Uterus (tissue), 4 donors: ENCODE measurements around the gene BDKRB2. TPM values are rescaled to one million over a fixed set of nuclear protein-coding genes. Genes with fewer than 3 reads are reported as not detected.

Experiments used
- DNase-seq, 2 donors: peaks; one replicate each; pipeline ENCODE4 v3.0.0-alpha.2; 2019 to 2020
- H3K27ac ChIP-seq, 2 donors: fragments of 200-600 bp; sonication (generic); 1 replicate in 1 of 2; 2 replicates in 1 of 2; pipeline ENCODE4 v1.5.1; 2016 to 2018
- H3K27me3 ChIP-seq, 2 donors: fragments of 200-600 bp; sonication (generic); one replicate each; pipeline ENCODE4 v1.5.1; 2018 to 2019; ENCODE audit warnings: control low read depth in 1 of 2
- H3K36me3 ChIP-seq, 2 donors: fragments of 200-600 bp; sonication (generic); one replicate each; pipeline ENCODE4 v1.5.1; 2019; ENCODE audit warnings: control low read depth in 1 of 2
- H3K4me1 ChIP-seq, 2 donors: fragments of 200-600 bp; sonication (generic); one replicate each; pipeline ENCODE4 v1.5.1; 2018 to 2019; ENCODE audit warnings: control low read depth in 1 of 2
- H3K4me3 ChIP-seq, 2 donors: fragments of 200-600 bp; sonication (generic); 1 replicate in 1 of 2; 2 replicates in 1 of 2; pipeline ENCODE4 v1.5.1; 2018 to 2019; ENCODE audit warnings: mild to moderate bottlenecking in 1 of 2
- H3K9me3 ChIP-seq, 2 donors: fragments of 200-600 bp; sonication (generic); one replicate each; pipeline ENCODE4 v1.5.1; 2019; ENCODE audit warnings: control low read depth in 1 of 2
- CTCF ChIP-seq, 4 experiments: fragments of 200-600 bp in 2 of 4; fragments of 450-650 bp in 2 of 4; sonication (generic) in 2 of 4; IDR thresholded peaks; one replicate each; pipeline ENCODE4 v1.5.1; 2016 to 2019; ENCODE audit warnings: antibody characterized with exemption in 4 of 4, mild to moderate bottlenecking in 2 of 4, moderate library complexity in 1 of 4
- POLR2A ChIP-seq, 2 donors: fragments of 450-650 bp; IDR thresholded peaks; one replicate each; pipeline ENCODE4 v1.6.1; 2016; ENCODE audit warnings: antibody characterized with exemption in 2 of 2, mild to moderate bottlenecking in 1 of 2, moderate library complexity in 1 of 2
- intact Hi-C: fragments of 100-400 bp; cut with DNase I; formaldehyde crosslinking; loops from one replicate; pipeline ENCODE4 v1.15.1; 2023; ENCODE audit warnings: low total_unique reads
- total RNA-seq, 4 donors: library from RNA; depleted of rRNA in 3 of 4; stranded (reverse); fragments of >200 nt in 3 of 4; gene quantifications; one replicate each; pipeline versions ENCODE4 v1.1.0 to v1.2.4, GENCODE V29; 2014 to 2023
- donor health status: DM: yes; HTN: yes; CAD: no.

The BDKRB2 gene
- total RNA-seq, 4 donors from 2014 or later, result 4.4 to 34.6 (median 11.1) TPM

- intact Hi-C loops, result no loop called here
- Histone ChIP-seq H3K4me3 (no peak overlapping the region), H3K4me1 (no peaks in the 10 kb centered on the region), H3K36me3 (no peaks in the 10 kb centered on the region), H3K27me3 (no peaks in the 10 kb centered on the region), H3K27ac (no peak overlapping the region), H3K9me3 (no peaks in the 10 kb centered on the region)
- no peak for DNase-seq
- TF ChIP-seq POLR2A (IDR thresholded peaks at IDR 0.05) (no peak), CTCF (IDR thresholded peaks at IDR 0.05) (no peak)
Measured at GRCh38 chr14:96164861-96165490, 39.7 kb upstream of the BDKRB2 start.

GRCh38 chr14:96165493-96166436, 38.9 kb upstream of the BDKRB2 start:
- Histone ChIP-seq H3K27me3 (no peaks in the 10 kb centered on the region), H3K36me3 (no peaks in the 10 kb centered on the region), H3K4me3 (no peak overlapping the region), H3K27ac (no peak overlapping the region), H3K9me3 (no peaks in the 10 kb centered on the region), H3K4me1 (no peaks in the 10 kb centered on the region)
- intact Hi-C loops, result no loop called here
- DNase-seq, result no peak
- TF ChIP-seq CTCF (IDR thresholded peaks at IDR 0.05) (no peak), POLR2A (IDR thresholded peaks at IDR 0.05) (no peak)

GRCh38 chr14:96166461-96167223, 38.0 kb upstream of the BDKRB2 start:
- Histone ChIP-seq H3K27me3 (no peaks in the 10 kb centered on the region), H3K4me3 (no peak overlapping the region), H3K4me1 (no peaks in the 10 kb centered on the region), H3K27ac (no peak overlapping the region), H3K9me3 (no peaks in the 10 kb centered on the region), H3K36me3 (no peaks in the 10 kb centered on the region)
- DNase-seq, result no peak
- intact Hi-C loops, result no loop called here
- TF ChIP-seq POLR2A (IDR thresholded peaks at IDR 0.05), result no peak
- no peak for TF ChIP-seq CTCF (IDR thresholded peaks at IDR 0.05)

- Histone ChIP-seq H3K4me1 (no peaks in the 10 kb centered on the region), H3K27me3 (no peaks in the 10 kb centered on the region), H3K9me3 (no peaks in the 10 kb centered on the region), H3K27ac (no peak overlapping the region), H3K36me3 (no peaks in the 10 kb centered on the region), H3K4me3 (no peak overlapping the region)
- DNase-seq, result no peak
- TF ChIP-seq CTCF (IDR thresholded peaks at IDR 0.05) (no peak), POLR2A (IDR thresholded peaks at IDR 0.05) (no peak)
- intact Hi-C loops, result no loop called here
Measured at GRCh38 chr14:96167224-96168148, 37.2 kb upstream of the BDKRB2 start.
